Mesodermal cell (in vitro differentiated cells): ENCODE data around the gene ZNF710.

ENCODE experiments used
- H3K27ac ChIP-seq: 2 replicates; pipeline ENCODE4 v1.7.0; 2013; ENCODE audit warnings: mild to moderate bottlenecking, low read depth, low read length, moderate library complexity; ENCODE audit not compliant: severe bottlenecking
- H3K36me3 ChIP-seq: 2 replicates; pipeline ENCODE4 v1.7.1; 2013; ENCODE audit warnings: mild to moderate bottlenecking, low read length, moderate library complexity; ENCODE audit not compliant: control insufficient read depth, insufficient read depth
- H3K4me1 ChIP-seq: one replicate; pipeline ENCODE4 v1.7.1; 2013; ENCODE audit warnings: mild to moderate bottlenecking, low read length; ENCODE audit not compliant: insufficient read depth, control insufficient read depth, poor library complexity, severe bottlenecking
- H3K4me3 ChIP-seq: 2 replicates; pipeline ENCODE4 v1.7.0; 2013; ENCODE audit warnings: low read length, control low read depth, mild to moderate bottlenecking; ENCODE audit not compliant: insufficient read depth, poor library complexity, severe bottlenecking; ENCODE audit errors: extremely low read depth
- H3K9me3 ChIP-seq: 2 replicates; pipeline ENCODE4 v1.7.1; 2013; ENCODE audit warnings: mild to moderate bottlenecking, low read length, moderate library complexity; ENCODE audit not compliant: control insufficient read depth
- WGBS, 2 experiments: methylation state at CpG; one replicate each; pipeline ENCODE4 v1.1.5; 2013; ENCODE audit warnings: missing lambda C conversion rate in 2 of 2; ENCODE audit not compliant: insufficient coverage in 2 of 2; 5-methylcytosine and 5-hydroxymethylcytosine counted together

The ZNF710 gene

GRCh38 chr15:90039996-90040395 is 38.9 kb downstream of the ZNF710 start:
- WGBS, 2 experiments, result 87 to 88% methylated on average over 4 to 5 of the region's 5 CpGs

GRCh38 chr15:90040618-90041017 is 39.5 kb downstream of the ZNF710 start:
- peaks cover 37% of the 10 kb centered on the region for H3K4me1 ChIP-seq
- no peak overlapping the region for H3K27ac ChIP-seq
- H3K36me3 ChIP-seq, result peaks cover 11% of the 10 kb centered on the region
- H3K4me3 ChIP-seq, result no peak overlapping the region
- 89 to 95% methylated on average over 4 to 5 of the region's 6 CpGs for WGBS, 2 experiments
- H3K9me3 ChIP-seq, result no peaks in the 10 kb centered on the region

More at GRCh38 chr15:90039996-90040395, 38.9 kb downstream of the ZNF710 start:
- H3K4me1 ChIP-seq, result peaks cover 43% of the 10 kb centered on the region
- H3K27ac ChIP-seq, result no peak overlapping the region
- peaks cover 11% of the 10 kb centered on the region for H3K36me3 ChIP-seq
- no peak overlapping the region for H3K4me3 ChIP-seq
- H3K9me3 ChIP-seq, result no peaks in the 10 kb centered on the region

- Histone ChIP-seq H3K4me1 (peaks cover 21% of the 10 kb centered on the region), H3K4me3 (no peak overlapping the region), H3K9me3 (no peaks in the 10 kb centered on the region), H3K27ac (no peak overlapping the region), H3K36me3 (peaks cover 11% of the 10 kb centered on the region)
- WGBS, 2 experiments, result 92 to 94% methylated on average over 8 to 9 of the region's 12 CpGs
Measured at GRCh38 chr15:90042356-90042755, 41.2 kb downstream of the ZNF710 start.

GRCh38 chr15:90042766-90043529 is 41.8 kb downstream of the ZNF710 start:
- WGBS, 2 experiments, result 93 to 95% methylated on average over 25 to 26 of the region's 27 CpGs
- Histone ChIP-seq H3K4me3 (no peak overlapping the region), H3K4me1 (peaks cover 15% of the 10 kb centered on the region), H3K36me3 (peaks cover 11% of the 10 kb centered on the region), H3K9me3 (no peaks in the 10 kb centered on the region), H3K27ac (no peak overlapping the region)

GRCh38 chr15:90043530-90044010 is 42.4 kb downstream of the ZNF710 start:
- no peaks in the 10 kb centered on the region for H3K9me3 ChIP-seq
- H3K27ac ChIP-seq, result no peak overlapping the region
- H3K4me1 ChIP-seq, result peaks cover 12% of the 10 kb centered on the region

GRCh38 chr15:90044191-90044590 is 43.1 kb downstream of the ZNF710 start:
- H3K27ac ChIP-seq, result no peak overlapping the region
- WGBS, 2 experiments, result 96 to 97% methylated on average over 13 to 14 of the region's 14 CpGs
- peaks cover 12% of the 10 kb centered on the region for H3K4me1 ChIP-seq
- H3K36me3 ChIP-seq, result peaks cover 11% of the 10 kb centered on the region
- no peak overlapping the region for H3K4me3 ChIP-seq
- H3K9me3 ChIP-seq, result no peaks in the 10 kb centered on the region

More at GRCh38 chr15:90043530-90044010, 42.4 kb downstream of the ZNF710 start:
- WGBS, 2 experiments, result 81 to 85% methylated on average over 3 to 5 of the region's 5 CpGs
- H3K4me3 ChIP-seq, result no peak overlapping the region
- H3K36me3 ChIP-seq, result peaks cover 11% of the 10 kb centered on the region

- H3K9me3 ChIP-seq, result no peaks in the 10 kb centered on the region
- no peak overlapping the region for H3K27ac ChIP-seq
- H3K4me3 ChIP-seq, result no peak overlapping the region
- 73 to 83% methylated on average over 3 of the region's 4 CpGs for WGBS, 2 experiments
- peaks cover 10% of the 10 kb centered on the region for H3K4me1 ChIP-seq
- peaks cover 11% of the 10 kb centered on the region for H3K36me3 ChIP-seq
Measured at GRCh38 chr15:90044916-90045371, 43.8 kb downstream of the ZNF710 start.

GRCh38 chr15:90046289-90046688 is 45.2 kb downstream of the ZNF710 start:
- WGBS, 2 experiments, result 89 to 92% methylated on average over 6 to 7 of the region's 7 CpGs
- Histone ChIP-seq H3K27ac (no peak overlapping the region), H3K9me3 (no peaks in the 10 kb centered on the region), H3K4me3 (no peak overlapping the region), H3K36me3 (peaks cover 11% of the 10 kb centered on the region), H3K4me1 (no peaks in the 10 kb centered on the region)

- 96 to 98% methylated on average over 10 of the region's 12 CpGs for WGBS, 2 experiments
- H3K4me3 ChIP-seq, result no peak overlapping the region
- peaks cover 11% of the 10 kb centered on the region for H3K36me3 ChIP-seq
- no peaks in the 10 kb centered on the region for H3K9me3 ChIP-seq
- no peaks in the 10 kb centered on the region for H3K4me1 ChIP-seq
- H3K27ac ChIP-seq, result no peak overlapping the region
Measured at GRCh38 chr15:90046911-90047392, 45.8 kb downstream of the ZNF710 start.

- H3K4me1 ChIP-seq, result no peaks in the 10 kb centered on the region
- H3K4me3 ChIP-seq, result no peak overlapping the region
- H3K9me3 ChIP-seq, result no peaks in the 10 kb centered on the region
- H3K36me3 ChIP-seq, result peaks cover 4% of the 10 kb centered on the region
- WGBS, 2 experiments, result 95 to 96% methylated on average over 6 to 9 of the region's 9 CpGs
- H3K27ac ChIP-seq, result no peak overlapping the region
Measured at GRCh38 chr15:90047956-90048575, 46.9 kb downstream of the ZNF710 start.
